GM19351 (cell line): Measurements from ENCODE around the gene ZNF32.
"Not testable (repeated sequence)": the region's sequence is repeated elsewhere in the genome, so short reads cannot be mapped to it uniquely, and the experiment has no call there.

Source experiments
- ATAC-seq: cut with Tn5 transposase; IDR thresholded peaks from one replicate; pipeline ENCODE4 v1.9.1; 2021; ENCODE audit warnings: mild to moderate bottlenecking, moderate library complexity; ENCODE audit not compliant: unreplicated experiment

The ZNF32 gene

GRCh38 chr10:43640603-43641002, 8.1 kb downstream of the ZNF32 start:
- no peak for ATAC-seq

GRCh38 chr10:43635816-43636215, 12.9 kb downstream of the ZNF32 start:
- not testable (repeated sequence) for ATAC-seq

GRCh38 chr10:43628956-43629355, 19.7 kb downstream of the ZNF32 start:
- no peak for ATAC-seq

- ATAC-seq: no peak
These were observed 20.7 kb downstream of the ZNF32 start for GRCh38 chr10:43627942-43628341.

GRCh38 chr10:43623351-43623750, 25.3 kb downstream of the ZNF32 start:
- no peak for ATAC-seq

GRCh38 chr10:43622038-43622437, 26.6 kb downstream of the ZNF32 start:
- no peak for ATAC-seq

- ATAC-seq: no peak
These were observed 29.3 kb downstream of the ZNF32 start for GRCh38 chr10:43619368-43619767.

GRCh38 chr10:43616697-43617370, 31.8 kb downstream of the ZNF32 start:
- no peak for ATAC-seq

- ATAC-seq: no peak
These were observed 38.0 kb downstream of the ZNF32 start for GRCh38 chr10:43610636-43611035.

- ATAC-seq: no peak
These were observed 41.5 kb downstream of the ZNF32 start for GRCh38 chr10:43607199-43607573.

- ATAC-seq: peak; percentile 97
These were observed 42.1 kb downstream of the ZNF32 start, which contains the start of gene ZNF485 for GRCh38 chr10:43606323-43607198. Gene ZNF485, plus strand, starts transcription at chr10:43606438. Its CDS starts 613 bp downstream, at chr10:43607051.

GRCh38 chr10:43605850-43606322, 42.8 kb downstream of the ZNF32 start:
- peak; percentile 7 for ATAC-seq

GRCh38 chr10:43601576-43601975, 47.1 kb downstream of the ZNF32 start:
- ATAC-seq: not testable (repeated sequence)

GRCh38 chr10:43599333-43599732, 49.3 kb downstream of the ZNF32 start:
- no peak for ATAC-seq

- no peak for ATAC-seq
These were observed 50.2 kb downstream of the ZNF32 start for GRCh38 chr10:43598446-43598845.

- no peak for ATAC-seq
These were observed 52.1 kb downstream of the ZNF32 start for GRCh38 chr10:43596546-43596945.

GRCh38 chr10:43595739-43596298, 52.9 kb downstream of the ZNF32 start:
- peak; percentile 53 for ATAC-seq

GRCh38 chr10:43594944-43595589, 53.6 kb downstream of the ZNF32 start:
- ATAC-seq: peak; percentile 88
